ENCODE data around the gene CKAP2.
"Not testable (repeated sequence)": the region's sequence is repeated elsewhere in the genome, so short reads cannot be mapped to it uniquely, and the experiment has no call there.

The CKAP2 gene

GRCh38 chr13:52523323-52523722, 68.0 kb downstream of the CKAP2 start:
- H3K27ac ChIP-seq: not testable (repeated sequence)

Measured in VCaP (cell line).